Panc1 (cell line): ENCODE measurements around the gene RNF149. TPM values are rescaled to one million over a fixed set of nuclear protein-coding genes. Genes with fewer than 3 reads are reported as not detected.

Experiments used
- ATAC-seq: fragments of 200-7000 bp; cut with Tn5 transposase; 2 replicates; pipeline ENCODE4 v1.9.1; 2020; ENCODE audit warnings: mild to moderate bottlenecking, moderate library complexity
- BruUV-seq: library from RNA; stranded (reverse); fragments of 400-500 nt; replicated peaks from 2 replicates; lab custom pipeline; 2021; lab: Mats Ljungman, UMichigan
- CTCF ChIA-PET: fragments of 300-600 bp; sonication (Branson Sonifier 250); formaldehyde crosslinking; loops from one replicate; lab custom pipeline; 2022; ENCODE audit warnings: antibody characterized with exemption; lab: Charles Lee
- POLR2A ChIA-PET: fragments of 300-600 bp; sonication (Branson Sonifier 250); formaldehyde crosslinking; loops from one replicate; lab custom pipeline; 2022; ENCODE audit warnings: antibody characterized with exemption; lab: Charles Lee
- DNase-seq: peaks from one replicate; pipeline ENCODE4 v3.0.0-alpha.2; 2010; ENCODE audit warnings: low read depth, low spot score
- H3K27ac ChIP-seq: 2 replicates; pipeline ENCODE4 v1.5.1; 2011; ENCODE audit warnings: mild to moderate bottlenecking, low read length, inconsistent platforms
- H3K27me3 ChIP-seq: fragments of 200-500 bp; sonication (Bioruptor generic); 2 replicates; pipeline ENCODE4 v1.6.0; 2014; ENCODE audit warnings: low read length, inconsistent platforms; ENCODE audit not compliant: control insufficient read depth, insufficient read depth
- H3K36me3 ChIP-seq: fragments of 200-500 bp; sonication (Bioruptor generic); 2 replicates; pipeline ENCODE4 v1.5.1; 2014; ENCODE audit warnings: inconsistent platforms, mild to moderate bottlenecking, low read length, moderate library complexity; ENCODE audit not compliant: control insufficient read depth, insufficient read depth
- H3K4me1 ChIP-seq: 2 replicates; pipeline ENCODE4 v1.5.1; 2011; ENCODE audit warnings: inconsistent platforms, mild to moderate bottlenecking, low read length, moderate library complexity; ENCODE audit not compliant: control insufficient read depth, insufficient read depth
- H3K4me3 ChIP-seq, 2 experiments: 2 replicates each; pipeline ENCODE4 v1.5.1; 2011 to 2012; ENCODE audit warnings: low read depth in 2 of 2, low read length in 2 of 2, mild to moderate bottlenecking in 2 of 2, inconsistent platforms in 1 of 2, moderate library complexity in 1 of 2
- H3K9me3 ChIP-seq: fragments of 200-500 bp; sonication (Bioruptor generic); 2 replicates; pipeline ENCODE4 v1.5.1; 2014; ENCODE audit warnings: low read depth, mild to moderate bottlenecking, inconsistent platforms, low read length, moderate library complexity; ENCODE audit not compliant: control insufficient read depth, insufficient read depth
- POLR2AphosphoS5 ChIP-seq: IDR thresholded peaks from 2 replicates; pipeline ENCODE4 v1.6.1; 2012; ENCODE audit warnings: mild to moderate bottlenecking, low read depth, low read length, moderate library complexity
- SIN3A ChIP-seq: IDR thresholded peaks from 2 replicates; pipeline ENCODE4 v1.6.1; 2012; ENCODE audit warnings: low read depth, mild to moderate bottlenecking, low read length, moderate library complexity, borderline replicate concordance; ENCODE audit not compliant: insufficient read depth
- TCF7L2 ChIP-seq: IDR thresholded peaks from 2 replicates; pipeline ENCODE4 v1.6.1; 2011; ENCODE audit warnings: mild to moderate bottlenecking, low read depth, low read length, inconsistent platforms
- in situ Hi-C: cut with HindIII; loops from 2 replicates; pipeline ENCODE4 v1.10.0; 2016; ENCODE audit warnings: low sequenced_read_pairs, low pct_unique_long_range_greater_than_20kb
- intact Hi-C: fragments of 100-400 bp; cut with micrococcal nuclease; formaldehyde crosslinking; loops from one replicate; pipeline ENCODE4 v1.10.0; 2022; ENCODE audit not compliant: unreplicated experiment
- total RNA-seq: library from RNA; stranded (reverse); gene quantifications from one replicate; pipeline ENCODE4 v1.2.1, GENCODE V29; 2021; ENCODE audit not compliant: unreplicated experiment
- TF ChIP-seq, protein P1 (sequence below): fragments of 450-650 bp; IDR thresholded peaks from 2 replicates; pipeline ENCODE4 v1.5.1; 2017; ENCODE audit warnings: mild to moderate bottlenecking
- TF ChIP-seq, protein P2 (sequence below), 2 experiments: IDR thresholded peaks; 2 replicates each; pipeline ENCODE4 v1.6.1; 2011 to 2012; ENCODE audit warnings: low read depth in 2 of 2, control low read depth in 1 of 2, low read length in 1 of 2, mild to moderate bottlenecking in 1 of 2, moderate library complexity in 1 of 2; ENCODE audit not compliant: insufficient read depth in 1 of 2

RNF149 gene
- total RNA-seq, 1 experiment from 2014 or later = 29.9 TPM

GRCh38 chr2:101256316-101256715, 52.2 kb downstream of the RNF149 start:
- in situ Hi-C loops (no loop called here), intact Hi-C loops (no loop called here)
- Histone ChIP-seq H3K4me3 (no peak overlapping the region), H3K4me1 (peaks cover 15% of the 10 kb centered on the region), H3K27me3 (no peaks in the 10 kb centered on the region), H3K27ac (no peak overlapping the region), H3K36me3 (peaks cover 2% of the 10 kb centered on the region; the same call in 1 of the 2 replicates), H3K9me3 (no peaks in the 10 kb centered on the region)
- no TSS peak for BruUV-seq
- DNase-seq (no peak), ATAC-seq (no peak)
- ChIA-PET CTCF (no interaction called here), POLR2A (no interaction called here)
- no peak for TF ChIP-seq SIN3A

DNA sequence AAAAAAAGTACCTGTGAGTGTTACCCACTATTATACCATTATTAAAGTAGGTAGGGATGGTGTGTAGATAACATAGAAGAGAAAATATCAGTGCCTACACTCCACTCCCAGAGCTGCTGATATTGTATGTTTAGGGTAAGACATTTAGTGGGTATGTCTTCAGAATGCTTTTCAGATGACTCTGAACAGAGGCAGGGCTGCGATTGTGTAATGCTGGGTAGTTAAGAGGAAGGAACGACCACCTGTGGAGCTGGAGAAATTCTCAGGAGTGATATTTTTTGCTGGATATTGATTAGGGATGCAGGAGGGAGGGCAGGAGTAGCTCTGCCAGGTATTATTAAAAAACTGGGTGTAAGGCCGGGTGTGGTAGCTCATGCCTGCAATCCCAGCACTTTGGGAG, 53.0 kb downstream of the RNF149 start:
- intact Hi-C loops (no loop called here), in situ Hi-C loops (no loop called here)
- peaks cover 15% of the 10 kb centered on the region for H3K4me1 ChIP-seq
- BruUV-seq = no TSS peak
- POLR2A ChIA-PET = interaction anchor here (0.5 to 0.7 kb wide), 2 partner anchors 728 to 1241 kb away, joined by 3 to 7 read pairs; no protein-coding TSS in a partner anchor
- no peak overlapping the region for H3K27ac ChIP-seq
- no peak overlapping the region for H3K4me3 ChIP-seq
- no peaks in the 10 kb centered on the region for H3K27me3 ChIP-seq
- no peak for DNase-seq
- peaks cover 2% of the 10 kb centered on the region; the same call in 1 of the 2 replicates for H3K36me3 ChIP-seq
- ATAC-seq = no peak
- CTCF ChIA-PET = no interaction called here
- no peaks in the 10 kb centered on the region for H3K9me3 ChIP-seq
- TF ChIP-seq, protein P1, sequence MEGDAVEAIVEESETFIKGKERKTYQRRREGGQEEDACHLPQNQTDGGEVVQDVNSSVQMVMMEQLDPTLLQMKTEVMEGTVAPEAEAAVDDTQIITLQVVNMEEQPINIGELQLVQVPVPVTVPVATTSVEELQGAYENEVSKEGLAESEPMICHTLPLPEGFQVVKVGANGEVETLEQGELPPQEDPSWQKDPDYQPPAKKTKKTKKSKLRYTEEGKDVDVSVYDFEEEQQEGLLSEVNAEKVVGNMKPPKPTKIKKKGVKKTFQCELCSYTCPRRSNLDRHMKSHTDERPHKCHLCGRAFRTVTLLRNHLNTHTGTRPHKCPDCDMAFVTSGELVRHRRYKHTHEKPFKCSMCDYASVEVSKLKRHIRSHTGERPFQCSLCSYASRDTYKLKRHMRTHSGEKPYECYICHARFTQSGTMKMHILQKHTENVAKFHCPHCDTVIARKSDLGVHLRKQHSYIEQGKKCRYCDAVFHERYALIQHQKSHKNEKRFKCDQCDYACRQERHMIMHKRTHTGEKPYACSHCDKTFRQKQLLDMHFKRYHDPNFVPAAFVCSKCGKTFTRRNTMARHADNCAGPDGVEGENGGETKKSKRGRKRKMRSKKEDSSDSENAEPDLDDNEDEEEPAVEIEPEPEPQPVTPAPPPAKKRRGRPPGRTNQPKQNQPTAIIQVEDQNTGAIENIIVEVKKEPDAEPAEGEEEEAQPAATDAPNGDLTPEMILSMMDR = no peak
- TF ChIP-seq TCF7L2 (no peak), POLR2AphosphoS5 (no peak), SIN3A (no peak)
- TF ChIP-seq, protein P2, sequence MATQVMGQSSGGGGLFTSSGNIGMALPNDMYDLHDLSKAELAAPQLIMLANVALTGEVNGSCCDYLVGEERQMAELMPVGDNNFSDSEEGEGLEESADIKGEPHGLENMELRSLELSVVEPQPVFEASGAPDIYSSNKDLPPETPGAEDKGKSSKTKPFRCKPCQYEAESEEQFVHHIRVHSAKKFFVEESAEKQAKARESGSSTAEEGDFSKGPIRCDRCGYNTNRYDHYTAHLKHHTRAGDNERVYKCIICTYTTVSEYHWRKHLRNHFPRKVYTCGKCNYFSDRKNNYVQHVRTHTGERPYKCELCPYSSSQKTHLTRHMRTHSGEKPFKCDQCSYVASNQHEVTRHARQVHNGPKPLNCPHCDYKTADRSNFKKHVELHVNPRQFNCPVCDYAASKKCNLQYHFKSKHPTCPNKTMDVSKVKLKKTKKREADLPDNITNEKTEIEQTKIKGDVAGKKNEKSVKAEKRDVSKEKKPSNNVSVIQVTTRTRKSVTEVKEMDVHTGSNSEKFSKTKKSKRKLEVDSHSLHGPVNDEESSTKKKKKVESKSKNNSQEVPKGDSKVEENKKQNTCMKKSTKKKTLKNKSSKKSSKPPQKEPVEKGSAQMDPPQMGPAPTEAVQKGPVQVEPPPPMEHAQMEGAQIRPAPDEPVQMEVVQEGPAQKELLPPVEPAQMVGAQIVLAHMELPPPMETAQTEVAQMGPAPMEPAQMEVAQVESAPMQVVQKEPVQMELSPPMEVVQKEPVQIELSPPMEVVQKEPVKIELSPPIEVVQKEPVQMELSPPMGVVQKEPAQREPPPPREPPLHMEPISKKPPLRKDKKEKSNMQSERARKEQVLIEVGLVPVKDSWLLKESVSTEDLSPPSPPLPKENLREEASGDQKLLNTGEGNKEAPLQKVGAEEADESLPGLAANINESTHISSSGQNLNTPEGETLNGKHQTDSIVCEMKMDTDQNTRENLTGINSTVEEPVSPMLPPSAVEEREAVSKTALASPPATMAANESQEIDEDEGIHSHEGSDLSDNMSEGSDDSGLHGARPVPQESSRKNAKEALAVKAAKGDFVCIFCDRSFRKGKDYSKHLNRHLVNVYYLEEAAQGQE (IDR thresholded peaks at IDR 0.05; ENCODE audit: insufficient read depth in 1 of 2, low read depth in 2 of 2, low read length in 1 of 2) = no peak

DNA sequence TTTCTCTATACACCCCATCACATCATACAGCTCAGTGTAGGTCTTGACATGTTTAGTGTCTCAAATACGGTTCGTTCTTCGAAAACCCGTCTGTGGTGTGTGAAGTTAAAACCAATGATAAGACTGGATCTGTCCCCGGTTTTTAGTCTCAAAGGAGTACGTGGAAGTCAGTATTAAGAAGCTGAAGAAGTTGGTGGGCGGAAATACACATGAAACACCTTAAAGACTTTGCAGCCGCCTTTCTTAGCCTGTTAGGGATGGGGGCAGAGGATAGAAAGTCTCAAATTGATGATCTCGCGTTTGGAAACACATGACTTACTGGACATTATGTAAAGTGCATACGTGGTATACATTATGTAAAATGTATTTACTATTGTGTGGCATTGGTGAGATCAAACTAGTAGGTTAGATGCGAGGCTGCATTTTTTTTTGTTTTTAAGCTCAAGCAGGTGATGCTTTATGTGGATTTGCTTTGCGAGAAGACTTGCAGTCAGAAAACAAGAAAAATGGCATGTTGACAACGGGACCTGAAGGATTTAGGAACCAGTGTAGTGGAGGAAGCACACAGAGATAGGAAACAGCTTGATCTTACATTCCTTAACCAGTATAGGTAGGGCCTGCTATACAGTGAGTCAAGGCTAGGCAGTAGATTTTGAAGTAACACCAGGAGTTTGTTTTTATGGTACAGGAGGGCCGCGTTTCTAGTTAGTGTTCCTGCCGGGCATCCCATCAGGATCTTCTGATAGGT, 54.6 kb downstream of the RNF149 start:
- no peaks in the 10 kb centered on the region for H3K27me3 ChIP-seq
- H3K27ac ChIP-seq = peak overlapping the region; percentile 93
- in situ Hi-C loops (no loop called here), intact Hi-C loops (no loop called here)
- DNase-seq = no peak
- CTCF ChIA-PET = no interaction called here
- peak overlapping the region; percentile 72 to 84 for H3K4me3 ChIP-seq
- H3K9me3 ChIP-seq = no peaks in the 10 kb centered on the region
- peaks cover 15% of the 10 kb centered on the region for H3K4me1 ChIP-seq
- no peak for ATAC-seq
- POLR2A ChIA-PET = interaction anchor here (0.5 to 1.1 kb wide), 3 partner anchors 36 to 239 kb away, joined by 3 to 5 read pairs (median 3); no protein-coding TSS in a partner anchor
- TF ChIP-seq, protein P1 = no peak
- no peak for TF ChIP-seq SIN3A
- TF ChIP-seq POLR2AphosphoS5 = no peak
- TF ChIP-seq, protein P2 (IDR thresholded peaks at IDR 0.05; ENCODE audit: insufficient read depth in 1 of 2, low read depth in 2 of 2, low read length in 1 of 2) = no peak
- no peak for TF ChIP-seq TCF7L2
- H3K36me3 ChIP-seq = peaks cover 2% of the 10 kb centered on the region; the same call in 1 of the 2 replicates
- BruUV-seq = TSS peak; percentile 89
